T follicular helper cell (primary cell): ENCODE data around the gene PTPN1.
"Not testable (repeated sequence)": the region's sequence is repeated elsewhere in the genome, so short reads cannot be mapped to it uniquely, and the experiment has no call there.

Experiments
- DNase-seq: peaks from one replicate; pipeline ENCODE4 v3.0.0-alpha.2; 2020; ENCODE audit warnings: low read depth

Gene PTPN1

GRCh38 chr20:50532221-50532620, 22.0 kb downstream of the PTPN1 start:
- DNase-seq = no peak

DNA sequence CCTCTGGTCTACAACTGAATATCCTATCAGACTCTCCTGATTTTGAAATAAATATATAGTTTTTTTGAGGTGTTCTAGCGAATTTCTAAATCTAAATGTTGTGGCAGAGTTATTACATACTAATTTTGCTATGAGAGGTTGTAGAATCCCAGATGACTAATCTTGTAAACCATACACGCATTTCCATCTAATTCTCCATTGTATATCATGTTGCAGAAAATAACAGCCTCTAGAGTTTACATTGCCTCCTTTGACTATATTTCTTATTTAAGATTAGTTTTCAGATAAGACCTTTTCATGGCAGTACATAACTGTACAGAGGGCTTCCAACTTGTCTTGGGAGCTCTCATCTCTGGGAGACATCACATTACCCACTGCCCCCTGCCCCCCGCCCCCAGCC, 22.9 kb downstream of the PTPN1 start:
- DNase-seq = no peak

GRCh38 chr20:50533464-50533863, 23.3 kb downstream of the PTPN1 start:
- no peak for DNase-seq

GRCh38 chr20:50534567-50534966, 24.4 kb downstream of the PTPN1 start:
- no peak for DNase-seq

DNA sequence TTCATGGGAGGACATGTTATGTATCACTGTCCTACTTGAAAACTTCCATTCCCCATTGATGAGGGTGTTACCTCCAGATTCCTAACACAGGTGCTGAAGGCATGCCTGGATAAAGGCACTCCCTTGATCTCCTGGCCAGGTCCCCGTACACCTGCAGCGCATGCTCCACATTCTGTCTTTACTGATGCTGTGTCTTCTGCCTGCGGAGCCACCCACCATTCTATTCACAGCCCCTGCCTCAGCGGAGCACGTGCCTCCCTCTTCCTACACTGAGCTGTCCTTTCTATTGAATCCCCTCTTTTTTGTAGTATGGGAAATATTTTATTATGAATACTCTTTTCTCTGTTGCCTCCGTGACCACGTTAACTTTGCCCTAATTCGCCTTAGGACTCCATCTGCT, 25.0 kb downstream of the PTPN1 start:
- no peak for DNase-seq

DNA sequence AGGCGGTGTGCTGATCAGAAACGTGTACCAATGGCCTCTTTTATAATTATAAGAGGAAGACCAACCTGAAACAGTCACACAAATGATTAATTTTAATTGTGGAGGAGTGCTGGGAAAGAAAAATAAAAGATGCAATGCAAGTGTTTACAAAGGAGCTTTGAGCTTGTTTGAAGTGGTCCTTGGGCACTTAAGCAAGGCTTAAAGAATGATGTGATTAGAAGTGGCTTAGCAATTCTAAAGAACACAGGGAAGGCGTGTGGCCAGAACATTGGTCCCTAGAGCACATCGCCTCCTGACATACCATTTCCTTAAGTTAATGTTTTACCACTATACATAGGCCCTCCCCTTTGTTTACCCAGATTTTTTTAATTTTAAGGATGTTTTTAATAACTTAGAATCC, 26.1 kb downstream of the PTPN1 start:
- DNase-seq = no peak

GRCh38 chr20:50537546-50538201, 27.5 kb downstream of the PTPN1 start:
- DNase-seq = no peak

GRCh38 chr20:50538276-50538675, 28.1 kb downstream of the PTPN1 start:
- DNase-seq = no peak

DNA sequence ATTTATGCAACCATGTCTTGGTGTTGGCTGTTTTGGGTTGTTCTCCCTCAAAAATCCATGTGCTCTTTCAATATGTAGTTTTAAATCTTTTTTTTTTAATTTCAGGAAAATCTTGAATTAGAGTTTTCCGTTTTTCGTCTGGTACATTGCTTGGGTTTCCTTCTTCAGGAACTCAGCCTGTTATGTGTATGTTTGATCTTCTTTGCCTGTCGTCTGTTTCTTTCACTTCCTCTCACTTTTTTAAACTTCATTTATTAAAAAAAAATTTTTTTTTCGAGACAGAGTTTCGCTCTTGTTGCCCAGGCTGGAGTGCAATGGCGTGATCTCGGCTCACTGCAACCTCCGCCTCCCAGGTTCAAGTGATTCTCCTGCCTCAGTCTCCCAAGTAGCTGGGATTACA, 29.6 kb downstream of the PTPN1 start:
- not testable (repeated sequence) for DNase-seq

GRCh38 chr20:50540620-50541605, 30.7 kb downstream of the PTPN1 start:
- no peak for DNase-seq

- DNase-seq = no peak
Observed at GRCh38 chr20:50541606-50542041, 31.4 kb downstream of the PTPN1 start.

DNA sequence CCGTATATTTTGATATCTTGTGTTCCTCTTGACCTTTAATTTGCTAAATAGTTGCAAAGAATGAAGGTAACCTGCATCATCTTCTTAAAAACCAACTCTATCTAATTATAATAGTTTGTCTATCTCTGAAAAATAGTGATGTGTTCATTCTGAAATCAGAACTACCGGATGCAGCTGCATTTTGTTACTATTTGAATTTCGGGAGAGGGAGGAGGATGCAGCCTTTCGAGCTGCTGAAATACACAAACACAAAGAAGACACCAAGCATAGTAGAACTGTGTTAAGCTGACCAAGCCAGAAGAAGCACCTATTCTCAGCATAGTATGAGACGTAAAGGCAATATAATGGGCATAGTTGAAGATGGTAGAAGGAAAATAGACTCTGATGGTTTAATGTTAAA, 33.1 kb downstream of the PTPN1 start:
- no peak for DNase-seq

DNA sequence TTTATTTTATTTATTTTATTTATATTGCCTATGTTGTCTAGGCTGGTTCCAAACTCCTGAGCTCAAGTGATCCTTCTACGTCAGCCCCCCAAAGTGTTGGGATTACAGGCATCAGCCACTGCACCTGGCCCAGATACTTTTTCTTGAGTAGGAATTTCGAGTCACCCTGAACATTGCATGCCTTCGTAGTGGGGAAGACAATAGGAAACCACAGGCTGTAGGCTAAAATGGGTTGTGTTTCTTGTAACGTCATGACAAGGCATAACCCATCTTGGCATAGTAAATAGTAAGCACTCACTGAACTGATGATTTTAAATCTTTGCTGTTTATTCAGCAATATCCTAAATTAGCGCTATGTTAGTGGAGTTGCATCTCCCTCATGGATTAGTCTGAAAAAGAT, 34.9 kb downstream of the PTPN1 start:
- no peak for DNase-seq

DNA sequence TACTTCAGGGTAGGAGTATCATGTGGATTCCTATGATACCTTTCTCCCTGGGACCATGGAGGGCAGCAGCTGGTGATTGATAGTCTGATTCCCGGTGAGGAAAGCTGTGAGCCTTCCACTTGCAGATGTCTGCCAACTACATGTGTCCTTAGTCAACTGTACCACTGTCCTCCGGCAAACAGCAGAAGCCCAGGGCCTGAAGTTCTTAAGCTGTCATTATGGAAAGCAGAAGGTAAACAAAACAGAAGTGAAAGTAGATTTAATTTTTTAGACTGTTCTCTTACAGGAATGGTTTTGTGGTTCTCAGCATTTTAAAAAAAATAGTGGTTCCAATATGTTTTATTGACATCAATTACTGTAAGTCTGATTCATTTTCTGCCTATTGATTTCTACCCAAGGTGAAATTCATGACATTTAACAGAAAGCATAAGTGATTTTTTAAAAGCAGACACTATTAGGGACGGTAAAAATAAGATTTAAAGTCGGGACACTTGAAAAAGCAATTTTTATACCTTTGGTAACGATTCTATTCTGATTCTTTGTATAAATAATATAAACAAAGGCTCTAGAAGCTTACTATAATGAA, 36.6 kb downstream of the PTPN1 start:
- DNase-seq = no peak

- DNase-seq = no peak
Observed at GRCh38 chr20:50547964-50548363, 37.8 kb downstream of the PTPN1 start.

GRCh38 chr20:50548396-50548795, 38.2 kb downstream of the PTPN1 start:
- DNase-seq = no peak

DNA sequence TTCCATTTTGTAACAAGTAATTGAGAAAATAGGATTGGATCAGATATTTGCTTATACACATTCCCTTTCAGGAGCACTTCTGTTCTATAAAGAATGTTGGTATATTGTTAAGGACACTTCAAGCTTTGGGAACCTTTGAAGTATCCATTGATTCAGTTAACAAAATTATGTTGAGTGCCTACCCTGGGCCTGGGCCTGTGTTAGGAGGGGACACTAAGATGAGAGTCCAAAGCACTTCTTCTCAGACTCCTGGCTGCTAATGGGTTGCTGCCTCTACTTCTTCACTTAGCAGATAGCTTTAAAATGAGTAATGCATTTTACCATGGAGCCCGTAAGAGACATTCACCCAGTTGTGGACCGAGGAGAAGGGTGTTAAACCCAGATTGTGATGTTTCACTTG, 40.3 kb downstream of the PTPN1 start:
- DNase-seq = no peak

GRCh38 chr20:50551288-50551687, 41.1 kb downstream of the PTPN1 start:
- no peak for DNase-seq

- no peak for DNase-seq
Observed at GRCh38 chr20:50552979-50553378, 42.8 kb downstream of the PTPN1 start.

DNA sequence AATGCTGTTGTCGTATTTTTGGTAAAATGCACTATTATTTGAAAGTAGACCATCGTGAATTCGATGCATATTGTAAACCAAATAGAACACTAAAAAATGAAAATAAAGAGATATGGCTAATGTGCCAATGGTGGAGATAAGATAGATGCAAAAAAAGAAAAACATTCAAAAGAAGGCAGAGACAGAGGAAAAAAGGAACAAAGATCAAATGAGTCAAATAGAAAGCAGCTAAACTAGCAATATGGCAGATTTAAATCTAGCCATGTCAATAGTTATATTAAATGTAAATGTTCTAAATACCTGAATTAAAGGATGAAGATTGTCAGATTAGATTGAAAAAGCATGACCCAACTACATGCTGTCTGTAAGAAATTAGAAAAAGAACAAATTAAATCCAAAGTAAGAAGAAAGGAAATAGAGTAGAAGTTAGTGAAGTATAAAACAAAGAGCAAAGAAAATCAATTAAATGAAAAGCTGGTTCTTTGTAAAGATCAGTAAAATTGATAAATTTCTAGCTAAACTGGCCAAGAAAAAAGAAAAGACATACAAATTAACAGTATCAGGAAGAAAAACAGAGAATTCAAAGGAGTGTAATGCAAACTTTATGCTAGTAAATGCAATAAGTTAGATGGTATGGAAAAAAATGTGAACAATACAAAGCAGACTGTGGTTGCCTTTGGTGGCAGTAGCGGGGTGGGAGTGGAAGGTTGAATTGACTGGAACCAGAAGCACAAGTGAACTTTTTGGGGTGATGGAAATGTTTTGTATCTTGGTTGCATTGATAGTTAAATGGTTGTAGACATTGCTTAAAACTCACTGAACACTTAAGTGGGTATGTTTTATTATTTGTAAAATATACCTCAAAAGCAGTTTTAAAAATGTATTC, 44.8 kb downstream of the PTPN1 start:
- no peak for DNase-seq

DNA sequence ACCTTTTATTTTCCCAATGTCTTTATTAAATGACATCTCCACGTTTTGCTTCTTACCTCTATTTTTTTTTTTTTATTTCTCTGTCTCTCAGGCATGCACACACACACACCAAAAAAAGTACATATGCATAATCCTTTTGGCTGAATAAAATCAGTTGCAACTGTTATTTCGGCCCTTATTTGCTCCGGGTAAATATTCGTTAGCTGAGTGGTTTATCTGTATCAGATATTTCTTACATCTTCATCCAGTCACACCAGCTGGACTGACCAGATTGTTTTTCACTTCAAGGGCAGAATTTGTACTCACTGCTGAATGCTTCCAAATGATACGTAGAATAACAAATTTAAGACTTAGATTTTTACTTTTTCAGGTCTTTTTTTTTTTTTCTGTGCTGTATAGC, 45.5 kb downstream of the PTPN1 start:
- DNase-seq = no peak
